Nephron (organoid): ENCODE data around the gene WASL.
"Not testable (repeated sequence)": the region's sequence is repeated elsewhere in the genome, so short reads cannot be mapped to it uniquely, and the experiment has no call there.

Experiments
- H3K27ac Mint-ChIP-seq, 3 experiments: 2 replicates each; pipeline ENCODE4 v1.8.0; 2020; ENCODE audit warnings: mixed read lengths in 3 of 3, mild to moderate bottlenecking in 2 of 3, moderate library complexity in 1 of 3
- H3K27me3 Mint-ChIP-seq: 2 replicates; pipeline ENCODE4 v1.8.0; 2021; ENCODE audit warnings: low read depth, mild to moderate bottlenecking, moderate library complexity, mixed read lengths
- H3K36me3 Mint-ChIP-seq: 2 replicates; pipeline ENCODE4 v1.8.0; 2020; ENCODE audit warnings: low read depth, mixed read lengths
- H3K4me1 Mint-ChIP-seq: 2 replicates; pipeline ENCODE4 v1.8.0; 2020; ENCODE audit warnings: mixed read lengths
- H3K4me3 Mint-ChIP-seq, 3 experiments: 2 replicates each; pipeline ENCODE4 v1.8.0; 2020; ENCODE audit warnings: mild to moderate bottlenecking in 3 of 3, mixed read lengths in 3 of 3, moderate library complexity in 2 of 3
- H3K9me3 Mint-ChIP-seq: 2 replicates; pipeline ENCODE4 v1.8.0; 2020; ENCODE audit warnings: mixed read lengths
- CTCF ChIP-seq, 3 experiments: fragments of 200-600 bp; sonication (generic); IDR thresholded peaks; one replicate each; pipeline ENCODE4 v1.5.0; 2021; ENCODE audit warnings: antibody characterized with exemption in 3 of 3; ENCODE audit not compliant: unreplicated experiment in 3 of 3

WASL gene

GRCh38 chr7:123637203-123637602, 111.6 kb downstream of the WASL start:
- peaks cover 13% of the 10 kb centered on the region for H3K4me1 Mint-ChIP-seq
- no peaks in the 10 kb centered on the region for H3K27me3 Mint-ChIP-seq
- H3K9me3 Mint-ChIP-seq, result no peaks in the 10 kb centered on the region
- peak overlapping the region in 1 of 3 experiments; percentile 12 for H3K27ac Mint-ChIP-seq
- no peak for TF ChIP-seq CTCF (IDR thresholded peaks at IDR 0.05; ENCODE audit: unreplicated experiment in 3 of 3)
- H3K4me3 Mint-ChIP-seq, result no peak overlapping the region
- no peaks in the 10 kb centered on the region for H3K36me3 Mint-ChIP-seq

GRCh38 chr7:123635551-123636359, 113.0 kb downstream of the WASL start:
- H3K36me3 Mint-ChIP-seq, result no peaks in the 10 kb centered on the region

GRCh38 chr7:123634011-123634573, 114.7 kb downstream of the WASL start:
- H3K27me3 Mint-ChIP-seq, H3K4me1 Mint-ChIP-seq, H3K36me3 Mint-ChIP-seq, H3K9me3 Mint-ChIP-seq, H3K4me3 Mint-ChIP-seq, H3K27ac Mint-ChIP-seq: not testable (repeated sequence)

More at GRCh38 chr7:123635551-123636359, 113.0 kb downstream of the WASL start:
- TF ChIP-seq CTCF (IDR thresholded peaks at IDR 0.05; ENCODE audit: unreplicated experiment in 3 of 3), result peak; percentile 62 to 68 (median 64)
- H3K27ac Mint-ChIP-seq, result no peak overlapping the region
- H3K4me1 Mint-ChIP-seq, result peaks cover 13% of the 10 kb centered on the region
- no peaks in the 10 kb centered on the region for H3K27me3 Mint-ChIP-seq
- H3K4me3 Mint-ChIP-seq, result no peak overlapping the region
- H3K9me3 Mint-ChIP-seq, result no peaks in the 10 kb centered on the region

- H3K4me3 Mint-ChIP-seq, result no peak overlapping the region
- H3K9me3 Mint-ChIP-seq, result no peaks in the 10 kb centered on the region
- H3K36me3 Mint-ChIP-seq, result no peaks in the 10 kb centered on the region
- peaks cover 6% of the 10 kb centered on the region for H3K4me1 Mint-ChIP-seq
- no peaks in the 10 kb centered on the region for H3K27me3 Mint-ChIP-seq
- H3K27ac Mint-ChIP-seq, result no peak overlapping the region
- no peak for TF ChIP-seq CTCF (IDR thresholded peaks at IDR 0.05; ENCODE audit: unreplicated experiment in 3 of 3)
Measured at GRCh38 chr7:123633553-123633952, 115.2 kb downstream of the WASL start.

GRCh38 chr7:123632808-123633207, 116.0 kb downstream of the WASL start:
- no peaks in the 10 kb centered on the region for H3K36me3 Mint-ChIP-seq
- no peaks in the 10 kb centered on the region for H3K9me3 Mint-ChIP-seq
- H3K27ac Mint-ChIP-seq, result no peak overlapping the region
- TF ChIP-seq CTCF (IDR thresholded peaks at IDR 0.05; ENCODE audit: unreplicated experiment in 3 of 3), result no peak
- H3K27me3 Mint-ChIP-seq, result no peaks in the 10 kb centered on the region
- no peak overlapping the region for H3K4me3 Mint-ChIP-seq
- peaks cover 6% of the 10 kb centered on the region for H3K4me1 Mint-ChIP-seq
